Measurements from ENCODE around the gene CDKAL1. TPM values are rescaled to one million over a fixed set of nuclear protein-coding genes. Genes with fewer than 3 reads are reported as not detected.

CDKAL1 gene
- total and polyA plus RNA-seq, 9 of the 15 experiments (the other 6 are each of a cell fraction or from before 2014, with no cell fraction given): 11.2 to 36.3 (median 20.1) TPM

DNA sequence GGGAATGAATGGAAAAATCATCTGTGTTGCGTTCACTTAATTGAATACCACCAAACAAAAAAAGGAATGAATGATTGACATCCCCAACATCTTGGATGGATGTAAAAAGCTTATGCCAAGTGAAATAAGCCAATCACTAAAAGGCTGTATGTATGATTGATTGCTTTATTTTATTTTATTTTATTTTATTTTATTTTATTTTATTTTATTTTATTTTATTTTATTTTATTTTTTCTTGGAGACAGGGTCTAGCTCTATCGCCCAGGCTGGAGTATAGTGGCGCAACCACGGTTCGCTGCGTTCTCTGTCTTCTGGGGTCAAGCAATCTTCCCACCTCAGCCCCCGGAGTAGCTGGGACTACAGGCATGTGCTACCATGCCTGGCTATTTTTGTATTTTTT lies 263.3 kb downstream of the CDKAL1 start:
- intact Hi-C loops (cut with micrococcal nuclease) (no loop called here), in situ Hi-C loops (cut with MboI) (no loop called here)
- POLR2A ChIA-PET: no interaction called here
- Histone ChIP-seq H3K9me1 (ENCODE audit: control insufficient read depth, insufficient read depth, low read length) (no peaks in the 10 kb centered on the region), H3K79me2 (ENCODE audit: control insufficient read depth, insufficient read depth, low read length) (no peaks in the 10 kb centered on the region), H2AFZ (ENCODE audit: low read depth, low read length) (no peak overlapping the region), H3K27ac (ENCODE audit: extremely low read depth, low read depth, low read length) (no peak overlapping the region), H3K36me3 (ENCODE audit: control insufficient read depth, insufficient read depth, low read length) (no peaks in the 10 kb centered on the region), H4K20me1 (replicated peaks; ENCODE audit: control insufficient read depth, insufficient read depth, low read length) (no peaks in the 10 kb centered on the region), H3K27me3 (ENCODE audit: control insufficient read depth in 2 of 2, insufficient read depth in 2 of 2, low read length in 2 of 2) (no peaks in the 10 kb centered on the region), H3K4me1 (replicated peaks in 1 of 2; ENCODE audit: control insufficient read depth in 2 of 2, insufficient read depth in 2 of 2, low read length in 2 of 2) (no peaks in the 10 kb centered on the region), H3K9ac (ENCODE audit: insufficient read depth in 1 of 2, low read depth in 2 of 2, low read length in 2 of 2) (no peak overlapping the region), H3K4me3 (no peak overlapping the region), H3K4me2 (ENCODE audit: insufficient read depth, low read length) (no peak overlapping the region), H3K9me3 (replicated peaks; ENCODE audit: control insufficient read depth, insufficient read depth, low read depth, low read length) (no peaks in the 10 kb centered on the region)
- ATAC-seq (no peak), DNase-seq (ENCODE audit: extremely low read depth in 1 of 4, low spot score in 3 of 4) (no peak), FAIRE-seq (no peak)
- 97% methylated on average over 7 of the region's 7 CpGs for WGBS (ENCODE audit: insufficient coverage, low coverage, missing lambda C conversion rate)
- CTCF ChIA-PET (ENCODE audit: low intra/inter-chr PET ratio): no interaction called here
- no peak for TF ChIP-seq FOXP1 (CRISPR knock-in tag; IDR thresholded peaks at IDR 0.05)
- BruUV-seq (replicated peaks): no TSS peak

DNA sequence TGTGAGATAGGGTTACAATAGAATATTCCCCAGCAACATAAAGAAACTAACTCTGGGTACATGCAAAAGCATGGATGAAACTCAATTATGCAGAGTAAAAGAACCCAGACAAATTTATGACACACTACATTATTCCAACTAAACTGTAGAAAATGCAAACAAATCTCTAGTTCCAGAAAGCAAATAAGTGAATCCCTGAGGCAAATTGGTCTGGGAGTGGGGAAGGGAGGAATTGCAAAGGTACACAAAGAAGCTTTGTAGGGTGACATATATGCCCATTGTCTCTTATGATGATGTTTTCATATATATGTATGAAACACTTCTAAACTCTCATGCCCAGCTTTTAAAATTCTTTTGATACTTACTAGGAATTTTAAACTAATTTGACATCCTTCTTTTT lies 266.0 kb downstream of the CDKAL1 start:
- Histone ChIP-seq H3K79me2 (ENCODE audit: control insufficient read depth, insufficient read depth, low read length) (no peaks in the 10 kb centered on the region), H3K9me1 (ENCODE audit: control insufficient read depth, insufficient read depth, low read length) (no peaks in the 10 kb centered on the region), H3K36me3 (ENCODE audit: control insufficient read depth, insufficient read depth, low read length) (no peaks in the 10 kb centered on the region), H3K9me3 (replicated peaks; ENCODE audit: control insufficient read depth, insufficient read depth, low read depth, low read length) (no peaks in the 10 kb centered on the region), H3K4me1 (replicated peaks in 1 of 2; ENCODE audit: control insufficient read depth in 2 of 2, insufficient read depth in 2 of 2, low read length in 2 of 2) (no peaks in the 10 kb centered on the region), H3K4me3 (no peak overlapping the region), H3K9ac (ENCODE audit: insufficient read depth in 1 of 2, low read depth in 2 of 2, low read length in 2 of 2) (no peak overlapping the region), H2AFZ (ENCODE audit: low read depth, low read length) (no peak overlapping the region), H3K27me3 (ENCODE audit: control insufficient read depth in 2 of 2, insufficient read depth in 2 of 2, low read length in 2 of 2) (no peaks in the 10 kb centered on the region), H3K27ac (ENCODE audit: extremely low read depth, low read depth, low read length) (no peak overlapping the region), H4K20me1 (replicated peaks; ENCODE audit: control insufficient read depth, insufficient read depth, low read length) (no peaks in the 10 kb centered on the region), H3K4me2 (ENCODE audit: insufficient read depth, low read length) (no peak overlapping the region)
- no peak for FAIRE-seq
- BruUV-seq (replicated peaks): no TSS peak
- in situ Hi-C loops (cut with MboI): no loop called here
- intact Hi-C loops (cut with micrococcal nuclease): no loop called here
- POLR2A ChIA-PET: interaction anchor here (0.7 to 1.2 kb wide), 2 partner anchors 12 to 14 kb away, joined by 3 read pairs; no protein-coding TSS in a partner anchor
- DNase-seq (ENCODE audit: extremely low read depth in 1 of 4, low spot score in 3 of 4): no peak
- TF ChIP-seq NR2C1 (IDR thresholded peaks at IDR 0.05): no peak
- no peak for TF ChIP-seq NR2C1 (tag; IDR thresholded peaks at IDR 0.05)
- TF ChIP-seq ZNF436 (CRISPR knock-in tag; IDR thresholded peaks at IDR 0.05): no peak
- TF ChIP-seq ATF1 (CRISPR knock-in tag; IDR thresholded peaks at IDR 0.05): no peak
- no peak for TF ChIP-seq ATF1 (tag; IDR thresholded peaks at IDR 0.05)
- no peak for TF ChIP-seq NR2C2 (CRISPR knock-in tag; IDR thresholded peaks at IDR 0.05)
- no peak for TF ChIP-seq NR2C2 (tag; IDR thresholded peaks at IDR 0.05)
- no peak for TF ChIP-seq PTTG1 (tag; IDR thresholded peaks at IDR 0.05; ENCODE audit: low read depth)
- no peak for TF ChIP-seq DACH1 (IDR thresholded peaks at IDR 0.05; ENCODE audit: partially characterized antibody)
- TF ChIP-seq CAMTA2 (CRISPR knock-in tag; conservative IDR thresholded peaks at IDR 0.05): no peak
- TF ChIP-seq, protein P1, sequence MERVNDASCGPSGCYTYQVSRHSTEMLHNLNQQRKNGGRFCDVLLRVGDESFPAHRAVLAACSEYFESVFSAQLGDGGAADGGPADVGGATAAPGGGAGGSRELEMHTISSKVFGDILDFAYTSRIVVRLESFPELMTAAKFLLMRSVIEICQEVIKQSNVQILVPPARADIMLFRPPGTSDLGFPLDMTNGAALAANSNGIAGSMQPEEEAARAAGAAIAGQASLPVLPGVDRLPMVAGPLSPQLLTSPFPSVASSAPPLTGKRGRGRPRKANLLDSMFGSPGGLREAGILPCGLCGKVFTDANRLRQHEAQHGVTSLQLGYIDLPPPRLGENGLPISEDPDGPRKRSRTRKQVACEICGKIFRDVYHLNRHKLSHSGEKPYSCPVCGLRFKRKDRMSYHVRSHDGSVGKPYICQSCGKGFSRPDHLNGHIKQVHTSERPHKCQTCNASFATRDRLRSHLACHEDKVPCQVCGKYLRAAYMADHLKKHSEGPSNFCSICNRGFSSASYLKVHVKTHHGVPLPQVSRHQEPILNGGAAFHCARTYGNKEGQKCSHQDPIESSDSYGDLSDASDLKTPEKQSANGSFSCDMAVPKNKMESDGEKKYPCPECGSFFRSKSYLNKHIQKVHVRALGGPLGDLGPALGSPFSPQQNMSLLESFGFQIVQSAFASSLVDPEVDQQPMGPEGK (CRISPR knock-in tag; IDR thresholded peaks at IDR 0.05; ENCODE audit: borderline replicate concordance): no peak
- TF ChIP-seq POLR3A (IDR thresholded peaks at IDR 0.05; ENCODE audit: borderline replicate concordance, extremely low read depth, insufficient read depth, insufficient read length): no peak
- TF ChIP-seq, protein P2, sequence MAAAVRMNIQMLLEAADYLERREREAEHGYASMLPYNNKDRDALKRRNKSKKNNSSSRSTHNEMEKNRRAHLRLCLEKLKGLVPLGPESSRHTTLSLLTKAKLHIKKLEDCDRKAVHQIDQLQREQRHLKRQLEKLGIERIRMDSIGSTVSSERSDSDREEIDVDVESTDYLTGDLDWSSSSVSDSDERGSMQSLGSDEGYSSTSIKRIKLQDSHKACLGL (CRISPR knock-in tag; IDR thresholded peaks at IDR 0.05; ENCODE audit: borderline replicate concordance, poor library complexity, severe bottlenecking): no peak
- TF ChIP-seq ZNF76 (CRISPR knock-in tag; IDR thresholded peaks at IDR 0.05; ENCODE audit: borderline replicate concordance): no peak
- CTCF ChIA-PET (ENCODE audit: low intra/inter-chr PET ratio): no interaction called here
- no peak for ATAC-seq

Data from K562 (cell line).